22Rv1 (cell line): ENCODE data around the gene TBX5.

ENCODE experiments used
- ZFX ChIP-seq: fragments of 450-650 bp; IDR thresholded peaks from 2 replicates; pipeline ENCODE4 v1.6.1; 2017; ENCODE audit warnings: antibody characterized with exemption, borderline replicate concordance
- TF ChIP-seq, protein P1 (sequence below): fragments of 450-650 bp; IDR thresholded peaks from 2 replicates; pipeline ENCODE4 v1.5.1; 2017; ENCODE audit warnings: mild to moderate bottlenecking

DNA sequence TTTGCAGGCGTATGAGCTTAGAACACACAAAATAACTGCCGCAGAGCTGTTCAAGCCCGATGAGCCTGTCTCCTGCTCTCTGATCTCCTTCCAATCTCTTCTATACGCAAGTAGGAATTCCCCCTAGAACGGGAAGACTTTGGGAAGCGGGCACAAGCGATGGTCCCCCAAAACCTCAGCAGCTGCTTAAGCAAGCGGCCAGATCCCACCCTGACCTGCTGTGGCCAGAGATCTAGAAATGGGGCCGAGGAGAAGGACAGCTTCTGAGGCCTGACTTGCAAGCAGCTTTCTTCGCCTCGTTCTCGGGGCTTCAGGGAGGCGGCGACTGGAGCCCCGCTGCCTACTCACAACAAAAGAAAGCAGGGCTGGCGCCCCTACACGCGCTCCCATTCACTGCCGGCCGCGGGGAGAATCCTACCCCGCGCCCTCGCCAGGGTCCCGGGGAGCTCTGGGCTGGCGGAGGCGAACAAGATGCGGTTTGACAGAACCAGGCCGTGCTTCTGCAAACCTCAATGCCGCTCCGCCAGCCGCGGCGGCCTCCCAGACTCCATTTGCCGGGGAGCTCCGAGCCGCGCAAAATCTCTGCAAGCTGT, 922 bp downstream of the TBX5 start:
- TF ChIP-seq, protein P1, sequence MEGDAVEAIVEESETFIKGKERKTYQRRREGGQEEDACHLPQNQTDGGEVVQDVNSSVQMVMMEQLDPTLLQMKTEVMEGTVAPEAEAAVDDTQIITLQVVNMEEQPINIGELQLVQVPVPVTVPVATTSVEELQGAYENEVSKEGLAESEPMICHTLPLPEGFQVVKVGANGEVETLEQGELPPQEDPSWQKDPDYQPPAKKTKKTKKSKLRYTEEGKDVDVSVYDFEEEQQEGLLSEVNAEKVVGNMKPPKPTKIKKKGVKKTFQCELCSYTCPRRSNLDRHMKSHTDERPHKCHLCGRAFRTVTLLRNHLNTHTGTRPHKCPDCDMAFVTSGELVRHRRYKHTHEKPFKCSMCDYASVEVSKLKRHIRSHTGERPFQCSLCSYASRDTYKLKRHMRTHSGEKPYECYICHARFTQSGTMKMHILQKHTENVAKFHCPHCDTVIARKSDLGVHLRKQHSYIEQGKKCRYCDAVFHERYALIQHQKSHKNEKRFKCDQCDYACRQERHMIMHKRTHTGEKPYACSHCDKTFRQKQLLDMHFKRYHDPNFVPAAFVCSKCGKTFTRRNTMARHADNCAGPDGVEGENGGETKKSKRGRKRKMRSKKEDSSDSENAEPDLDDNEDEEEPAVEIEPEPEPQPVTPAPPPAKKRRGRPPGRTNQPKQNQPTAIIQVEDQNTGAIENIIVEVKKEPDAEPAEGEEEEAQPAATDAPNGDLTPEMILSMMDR: 0 out of 2 replicates have a peak, but pooled peaks have one; percentile 4
- TF ChIP-seq ZFX: no peak
